ENCODE measurements around the gene HOXA2.

HOXA2 gene

DNA sequence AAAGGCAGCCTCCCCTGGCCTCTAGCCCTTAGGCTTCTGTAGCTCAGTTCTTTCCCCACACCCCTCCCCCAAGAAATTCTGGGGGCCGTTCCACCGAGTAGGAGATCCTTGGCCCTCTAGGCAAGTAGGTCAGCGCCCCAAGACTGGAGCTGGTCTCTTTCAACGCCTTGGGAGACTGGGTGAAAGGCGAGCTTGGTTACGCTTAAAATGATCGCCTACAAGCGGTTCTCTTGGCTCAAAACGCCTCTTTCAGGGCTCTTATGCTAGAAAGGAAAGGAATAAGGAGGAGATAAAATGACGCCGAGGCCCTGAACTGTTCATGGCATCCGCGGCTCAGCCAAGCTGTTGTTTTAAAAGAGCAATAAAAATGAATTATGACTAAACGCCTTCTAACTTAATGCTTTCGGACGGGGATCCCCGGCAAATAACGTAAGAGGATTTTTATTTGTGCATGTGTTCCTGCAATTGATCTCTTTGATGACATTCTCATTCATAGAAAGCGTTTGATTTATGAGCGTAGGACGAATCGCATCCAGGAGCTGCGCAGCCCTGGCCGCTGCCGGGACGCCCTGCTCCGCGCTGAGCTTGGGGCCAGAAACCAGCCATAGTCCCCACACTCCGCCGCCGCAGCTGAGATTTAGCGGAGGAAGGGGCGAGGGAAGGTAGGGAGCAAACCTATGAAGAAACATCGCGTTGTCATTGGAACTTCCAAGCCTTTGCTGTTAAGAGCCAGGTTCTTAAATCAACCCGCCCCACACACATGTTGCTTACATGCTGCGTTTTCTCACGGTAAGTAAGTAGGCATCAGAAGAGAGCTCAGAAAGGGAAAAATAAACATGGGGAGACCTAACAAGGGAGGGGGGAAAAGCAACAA is 3.7 kb downstream of the HOXA2 start:
- peak; percentile 59 to 63 for DNase-seq (ENCODE audit: low read depth in 2 of 2)

DNA sequence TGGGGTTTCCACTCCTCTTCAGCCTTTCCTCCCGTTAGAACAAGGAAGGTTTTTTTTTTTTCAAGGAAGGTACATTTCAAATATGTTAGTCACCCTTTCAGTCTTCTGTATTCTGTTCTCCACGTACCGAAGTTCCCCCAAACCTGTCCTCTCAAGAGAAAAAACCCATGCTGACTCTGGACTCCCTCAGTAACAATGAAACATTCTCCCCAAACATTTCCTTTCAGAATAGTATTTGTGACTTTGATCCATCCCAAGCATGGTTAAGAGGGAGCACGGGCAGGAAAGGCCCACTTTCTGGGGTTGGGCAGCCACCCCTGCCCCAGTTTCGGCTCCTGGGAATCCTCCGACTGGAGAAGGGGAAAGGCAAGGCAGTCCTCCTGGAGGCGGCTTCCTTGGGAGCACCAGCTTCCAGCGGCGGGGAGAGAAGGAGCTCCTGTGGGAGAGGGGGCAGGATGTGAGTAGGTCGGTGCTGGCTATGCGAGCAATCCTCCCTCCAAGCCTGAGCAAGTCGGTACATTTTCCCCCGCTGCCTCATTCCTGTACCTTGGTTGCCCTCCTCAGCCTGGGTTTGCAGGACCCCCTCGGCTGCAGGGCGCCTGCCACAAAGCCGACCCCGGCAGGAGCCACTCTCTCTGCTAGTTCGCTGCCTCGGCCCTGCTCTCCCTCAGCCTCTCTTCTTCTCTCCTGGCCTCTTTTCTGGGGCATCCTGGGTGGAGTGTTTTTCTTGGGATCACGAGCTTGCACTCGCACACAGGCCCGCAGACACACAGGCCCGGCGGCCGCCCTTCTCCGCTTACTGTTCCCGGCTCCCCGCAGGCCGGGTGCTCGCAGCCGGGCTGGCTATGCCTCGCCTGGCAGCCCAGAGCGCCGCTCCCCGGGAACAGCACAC is 4.6 kb downstream of the HOXA2 start:
- no peak for DNase-seq (ENCODE audit: low read depth in 2 of 2)

- no peak for DNase-seq (ENCODE audit: low read depth in 2 of 2)
Observed at GRCh38 chr7:27096768-27097514, 5.5 kb downstream of the HOXA2 start.

GRCh38 chr7:27095897-27096767 is 6.4 kb downstream of the HOXA2 start, which contains the start of gene HOXA1:
TSS of gene HOXA1 (minus strand) at chr7:27096000. CDS start at chr7:27095912, 88 bp downstream.
- DNase-seq (ENCODE audit: low read depth in 2 of 2), result peak; percentile 63 to 66

- no peak for DNase-seq (ENCODE audit: low read depth in 2 of 2)
Observed at GRCh38 chr7:27095050-27095896, 7.2 kb downstream of the HOXA2 start.

- DNase-seq (ENCODE audit: low read depth in 2 of 2), result no peak
Observed at GRCh38 chr7:27094304-27095049, 8.0 kb downstream of the HOXA2 start.

DNA sequence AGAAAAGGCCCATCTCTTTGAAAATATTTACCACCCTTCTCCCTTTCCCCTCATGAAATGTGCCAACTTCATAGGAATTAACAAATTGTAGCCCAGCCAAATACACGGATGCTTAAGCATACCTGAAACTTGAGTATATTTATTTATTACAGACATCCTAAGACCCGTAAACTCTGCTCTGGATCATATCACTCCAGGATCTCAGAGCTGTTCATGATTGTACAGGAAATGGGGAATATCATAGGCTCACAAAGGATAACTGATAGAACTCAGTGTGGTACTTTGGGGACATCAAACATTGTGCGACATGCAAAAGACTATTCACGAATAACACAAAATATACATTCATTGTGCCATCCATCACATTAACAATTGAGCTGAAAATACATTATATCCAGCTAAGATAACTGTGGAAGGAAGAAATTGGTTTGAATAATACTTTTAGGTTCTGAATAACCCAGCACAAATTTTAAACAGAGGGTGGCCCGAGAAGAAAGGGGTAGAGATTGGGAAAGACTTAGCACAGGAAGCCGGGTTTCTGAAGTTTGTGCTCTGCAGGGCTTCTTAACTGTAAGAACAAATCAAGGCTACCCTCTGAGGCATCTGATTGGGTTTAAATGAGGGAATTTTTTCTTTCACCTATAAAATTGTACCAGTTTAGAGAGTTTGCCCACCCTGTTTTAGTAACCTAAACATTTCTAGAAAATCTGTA is 9.1 kb downstream of the HOXA2 start:
- DNase-seq (ENCODE audit: low read depth in 2 of 2), result no peak

DNA sequence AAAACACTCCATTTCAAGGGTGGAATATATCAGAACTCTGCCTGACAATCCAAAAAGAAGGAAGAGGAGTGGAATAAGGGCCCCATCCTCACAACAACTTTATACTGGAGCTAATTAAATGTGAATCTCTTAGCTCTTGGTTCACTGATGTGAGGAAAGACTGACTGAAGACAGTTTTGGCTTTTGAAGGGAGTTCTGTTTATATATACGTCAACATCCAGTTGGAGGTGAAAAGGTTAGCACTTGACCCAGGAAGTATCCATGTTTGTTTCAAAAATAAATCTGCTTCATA is 9.7 kb downstream of the HOXA2 start:
- no peak for DNase-seq (ENCODE audit: low read depth in 2 of 2)

DNA sequence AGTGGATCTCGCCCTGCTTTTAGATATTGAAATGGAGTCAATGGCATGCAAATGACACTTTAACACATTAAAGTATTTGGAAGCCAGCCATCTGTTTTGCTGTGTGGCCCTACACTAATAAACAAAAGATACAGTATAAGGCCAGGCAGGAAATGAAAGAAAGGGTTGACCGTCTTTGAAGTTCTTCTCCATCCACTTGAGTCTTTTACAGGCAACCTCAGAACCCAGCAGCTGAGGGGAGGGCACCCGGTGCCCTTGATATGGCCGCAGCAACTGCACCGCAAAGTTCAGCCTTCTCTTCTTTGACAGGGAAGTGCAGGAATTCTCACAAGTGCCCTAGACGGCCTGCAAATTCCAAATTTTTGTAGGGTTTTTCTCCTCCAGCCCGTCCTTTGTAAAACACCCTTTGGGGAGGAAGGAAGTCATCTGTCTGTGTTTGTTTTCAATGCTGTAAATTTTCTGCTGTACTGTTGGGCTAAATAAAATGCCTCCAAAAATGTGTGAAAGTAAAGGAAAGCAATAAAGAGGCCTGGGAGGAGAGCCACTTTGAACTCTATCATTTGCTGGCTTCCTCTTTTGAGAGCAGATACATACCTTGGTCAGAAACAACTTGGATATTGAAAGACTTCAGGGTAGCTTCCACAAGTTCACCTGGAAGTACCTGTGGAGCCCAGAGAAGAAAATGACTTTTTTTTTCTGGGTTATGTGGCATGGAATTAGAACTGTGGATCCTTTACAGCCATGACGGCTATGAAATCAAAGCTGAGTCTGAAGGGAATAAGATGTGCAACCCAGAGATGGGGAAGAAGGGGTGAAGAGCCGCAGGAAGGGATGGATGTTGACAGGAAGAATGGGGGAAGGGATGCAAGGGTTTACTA is 10.3 kb downstream of the HOXA2 start:
- no peak for DNase-seq (ENCODE audit: low read depth in 2 of 2)

- no peak for DNase-seq (ENCODE audit: low read depth in 2 of 2)
Observed at GRCh38 chr7:27091105-27091504, 11.4 kb downstream of the HOXA2 start.

- no peak for DNase-seq (ENCODE audit: low read depth in 2 of 2)
Observed at GRCh38 chr7:27088002-27088922, 14.2 kb downstream of the HOXA2 start.

- DNase-seq (ENCODE audit: low read depth in 2 of 2), result no peak
Observed at GRCh38 chr7:27083646-27084045, 18.8 kb downstream of the HOXA2 start.

- DNase-seq (ENCODE audit: low read depth in 2 of 2), result no peak
Observed at GRCh38 chr7:27082171-27082570, 20.3 kb downstream of the HOXA2 start.

DNA sequence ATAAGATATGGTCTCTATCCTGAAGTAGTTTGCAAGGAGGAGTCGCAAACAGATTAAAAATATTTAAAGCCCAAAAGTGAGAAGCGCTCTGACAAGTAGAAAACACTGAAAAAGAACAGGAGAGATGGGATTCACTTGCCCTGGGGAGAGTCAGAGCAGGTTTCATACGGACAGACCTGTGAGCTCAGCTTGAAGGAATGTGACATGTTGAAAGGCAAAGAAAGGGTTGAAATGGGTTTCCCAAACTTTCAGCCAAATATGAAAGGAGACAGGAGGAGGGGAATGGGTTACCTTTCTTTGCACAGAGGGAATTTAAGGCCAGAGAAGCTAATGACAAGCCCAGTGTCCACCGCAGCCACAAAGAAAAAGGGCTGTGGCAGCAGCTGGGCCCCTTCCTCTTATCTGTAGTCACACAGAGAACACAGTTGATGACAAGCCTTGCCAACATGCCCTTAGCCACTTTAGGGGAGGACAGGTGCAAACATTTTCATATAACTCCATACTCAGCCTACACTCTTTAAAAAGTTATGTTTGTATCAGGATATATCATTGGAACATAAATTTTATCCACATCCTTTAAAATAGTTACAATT is 21.5 kb downstream of the HOXA2 start:
- no peak for DNase-seq (ENCODE audit: low read depth in 2 of 2)

- DNase-seq (ENCODE audit: low read depth in 2 of 2), result no peak
Observed at GRCh38 chr7:27079234-27079975, 23.1 kb downstream of the HOXA2 start.
